ENCODE results near the gene VDAC1.
A peak's percentile ranks its signal among the peaks of the same experiment; 100 is the strongest.
"Not testable (repeated sequence)": the region's sequence is repeated elsewhere in the genome, so short reads cannot be mapped to it uniquely, and the experiment has no call there.

VDAC1 gene

GRCh38 chr5:133944263-133945185, 60.3 kb downstream of the VDAC1 start:
- CTCF ChIA-PET, result interaction anchor here (0.7 to 2.2 kb wide), 10 partner anchors 14 to 521 kb away, joined by 3 to 12 read pairs (median 3); no protein-coding TSS in a partner anchor
- no peaks in the 10 kb centered on the region for H3K36me3 Mint-ChIP-seq
- DNase-seq, result peak; percentile 60
- no peak overlapping the region for H3K4me3 Mint-ChIP-seq
- no peaks in the 10 kb centered on the region for H3K4me1 Mint-ChIP-seq
- H3K27ac Mint-ChIP-seq, result no peak overlapping the region
- H3K27me3 Mint-ChIP-seq, result peaks cover 12% of the 10 kb centered on the region
- H3K9me3 Mint-ChIP-seq, result no peaks in the 10 kb centered on the region

- CTCF ChIA-PET, result interaction anchor here (0.7 to 2.0 kb wide), 4 partner anchors 13 to 519 kb away, joined by 3 to 6 read pairs (median 4); no protein-coding TSS in a partner anchor
- no peak overlapping the region for H3K4me3 Mint-ChIP-seq
- H3K4me1 Mint-ChIP-seq, result peaks cover 2% of the 10 kb centered on the region
- no peak for DNase-seq
- no peak overlapping the region for H3K27ac Mint-ChIP-seq
- H3K27me3 Mint-ChIP-seq, result peaks cover 11% of the 10 kb centered on the region
- H3K36me3 Mint-ChIP-seq, result no peaks in the 10 kb centered on the region
- H3K9me3 Mint-ChIP-seq, result no peaks in the 10 kb centered on the region
Measured at GRCh38 chr5:133943475-133943817, 61.3 kb downstream of the VDAC1 start.

- Mint-ChIP-seq H3K27me3 (peaks cover 7% of the 10 kb centered on the region), H3K36me3 (no peaks in the 10 kb centered on the region)
- CTCF ChIA-PET, result interaction anchor here (0.7 to 1.0 kb wide), 2 partner anchors 453 to 519 kb away, joined by 3 to 4 read pairs; no protein-coding TSS in a partner anchor
Measured at GRCh38 chr5:133942614-133943474, 61.9 kb downstream of the VDAC1 start.

GRCh38 chr5:133941456-133942196, 63.1 kb downstream of the VDAC1 start:
- no peak for DNase-seq
- Mint-ChIP-seq H3K36me3 (peaks cover 1% of the 10 kb centered on the region), H3K27ac (no peak overlapping the region), H3K4me3 (no peak overlapping the region), H3K9me3 (peaks cover 2% of the 10 kb centered on the region), H3K4me1 (peaks cover 2% of the 10 kb centered on the region), H3K27me3 (peaks cover 2% of the 10 kb centered on the region)
- CTCF ChIA-PET, result no interaction called here

More at GRCh38 chr5:133942614-133943474, 61.9 kb downstream of the VDAC1 start:
- H3K4me1 Mint-ChIP-seq, result peaks cover 2% of the 10 kb centered on the region
- DNase-seq, result no peak
- H3K9me3 Mint-ChIP-seq, result no peaks in the 10 kb centered on the region
- H3K27ac Mint-ChIP-seq, result no peak overlapping the region
- H3K4me3 Mint-ChIP-seq, result no peak overlapping the region

GRCh38 chr5:133939668-133940067, 65.1 kb downstream of the VDAC1 start:
- Mint-ChIP-seq H3K9me3 (peaks cover 3% of the 10 kb centered on the region), H3K27ac (no peak overlapping the region), H3K4me1 (peaks cover 2% of the 10 kb centered on the region), H3K4me3 (no peak overlapping the region), H3K27me3 (peaks cover 5% of the 10 kb centered on the region), H3K36me3 (peaks cover 2% of the 10 kb centered on the region)
- DNase-seq, result no peak
- CTCF ChIA-PET, result interaction anchor here (1.0 kb wide), 1 partner anchor 37 kb away, joined by 3 read pairs; no protein-coding TSS in a partner anchor

- Mint-ChIP-seq H3K9me3 (peaks cover 3% of the 10 kb centered on the region), H3K27ac (no peak overlapping the region), H3K4me3 (no peak overlapping the region), H3K27me3 (peaks cover 5% of the 10 kb centered on the region), H3K4me1 (peaks cover 2% of the 10 kb centered on the region), H3K36me3 (peaks cover 2% of the 10 kb centered on the region)
- no peak for DNase-seq
- CTCF ChIA-PET, result interaction anchor here (1.0 kb wide), 1 partner anchor 743 kb away, joined by 5 read pairs; no protein-coding TSS in a partner anchor
Measured at GRCh38 chr5:133938929-133939328, 65.8 kb downstream of the VDAC1 start.

GRCh38 chr5:133938039-133938821, 66.5 kb downstream of the VDAC1 start:
- DNase-seq, result no peak
- H3K4me1 Mint-ChIP-seq, result peaks cover 2% of the 10 kb centered on the region
- H3K27ac Mint-ChIP-seq, result no peak overlapping the region
- peaks cover 5% of the 10 kb centered on the region for H3K27me3 Mint-ChIP-seq
- H3K36me3 Mint-ChIP-seq, result peaks cover 2% of the 10 kb centered on the region
- CTCF ChIA-PET, result interaction anchor here (0.7 to 1.0 kb wide), 2 partner anchors 33 to 742 kb away, joined by 3 to 5 read pairs; no protein-coding TSS in a partner anchor
- no peak overlapping the region for H3K4me3 Mint-ChIP-seq
- H3K9me3 Mint-ChIP-seq, result peaks cover 3% of the 10 kb centered on the region

- CTCF ChIA-PET, result interaction anchor here (0.7 kb wide), 1 partner anchor 33 kb away, joined by 3 read pairs; no protein-coding TSS in a partner anchor
- not testable (repeated sequence) for H3K27me3 Mint-ChIP-seq, H3K27ac Mint-ChIP-seq, H3K4me3 Mint-ChIP-seq, DNase-seq, H3K9me3 Mint-ChIP-seq, H3K36me3 Mint-ChIP-seq, H3K4me1 Mint-ChIP-seq
Measured at GRCh38 chr5:133937628-133938027, 67.1 kb downstream of the VDAC1 start.

- no peak for DNase-seq
- H3K36me3 Mint-ChIP-seq, result peaks cover 2% of the 10 kb centered on the region
- H3K27me3 Mint-ChIP-seq, result peaks cover 5% of the 10 kb centered on the region
- H3K9me3 Mint-ChIP-seq, result peaks cover 3% of the 10 kb centered on the region
- CTCF ChIA-PET, result no interaction called here
- no peak overlapping the region for H3K4me3 Mint-ChIP-seq
- no peak overlapping the region for H3K27ac Mint-ChIP-seq
- H3K4me1 Mint-ChIP-seq, result peaks cover 12% of the 10 kb centered on the region
Measured at GRCh38 chr5:133936651-133937015, 68.1 kb downstream of the VDAC1 start.

- H3K27ac Mint-ChIP-seq, H3K27me3 Mint-ChIP-seq, H3K36me3 Mint-ChIP-seq, H3K4me3 Mint-ChIP-seq, H3K9me3 Mint-ChIP-seq, CTCF ChIA-PET, DNase-seq: not testable (repeated sequence)
- peaks cover 17% of the 10 kb centered on the region for H3K4me1 Mint-ChIP-seq
Measured at GRCh38 chr5:133935991-133936650, 68.7 kb downstream of the VDAC1 start.

- peaks cover 5% of the 10 kb centered on the region for H3K27me3 Mint-ChIP-seq
- DNase-seq, result no peak
- H3K36me3 Mint-ChIP-seq, result peaks cover 2% of the 10 kb centered on the region
- no peak overlapping the region for H3K27ac Mint-ChIP-seq
- CTCF ChIA-PET, result no interaction called here
- H3K9me3 Mint-ChIP-seq, result peaks cover 3% of the 10 kb centered on the region
- no peak overlapping the region for H3K4me3 Mint-ChIP-seq
- peaks cover 21% of the 10 kb centered on the region for H3K4me1 Mint-ChIP-seq
Measured at GRCh38 chr5:133935667-133935940, 69.2 kb downstream of the VDAC1 start.

GRCh38 chr5:133934822-133935666, 69.7 kb downstream of the VDAC1 start:
- H3K27ac Mint-ChIP-seq, result no peak overlapping the region
- H3K9me3 Mint-ChIP-seq, result peaks cover 3% of the 10 kb centered on the region
- peaks cover 2% of the 10 kb centered on the region for H3K36me3 Mint-ChIP-seq
- H3K27me3 Mint-ChIP-seq, result peaks cover 5% of the 10 kb centered on the region
- peaks cover 27% of the 10 kb centered on the region for H3K4me1 Mint-ChIP-seq
- CTCF ChIA-PET, result no interaction called here
- no peak overlapping the region for H3K4me3 Mint-ChIP-seq
- no peak for DNase-seq

Measured in activated naive CD4-positive, alpha-beta T cell treated with anti-CD3 and anti-CD28 coated beads, Interleukin-2, amount 10 ng/mL, durations not matched to agents 7 days and 5 days (primary cell).